GM19452 (cell line): ENCODE data around the gene TMEM212.
"Not testable (repeated sequence)": the region's sequence is repeated elsewhere in the genome, so short reads cannot be mapped to it uniquely, and the experiment has no call there.

Experiments used
- ATAC-seq: cut with Tn5 transposase; IDR thresholded peaks from one replicate; pipeline ENCODE4 v1.9.1; 2021; ENCODE audit not compliant: unreplicated experiment

Gene TMEM212

DNA sequence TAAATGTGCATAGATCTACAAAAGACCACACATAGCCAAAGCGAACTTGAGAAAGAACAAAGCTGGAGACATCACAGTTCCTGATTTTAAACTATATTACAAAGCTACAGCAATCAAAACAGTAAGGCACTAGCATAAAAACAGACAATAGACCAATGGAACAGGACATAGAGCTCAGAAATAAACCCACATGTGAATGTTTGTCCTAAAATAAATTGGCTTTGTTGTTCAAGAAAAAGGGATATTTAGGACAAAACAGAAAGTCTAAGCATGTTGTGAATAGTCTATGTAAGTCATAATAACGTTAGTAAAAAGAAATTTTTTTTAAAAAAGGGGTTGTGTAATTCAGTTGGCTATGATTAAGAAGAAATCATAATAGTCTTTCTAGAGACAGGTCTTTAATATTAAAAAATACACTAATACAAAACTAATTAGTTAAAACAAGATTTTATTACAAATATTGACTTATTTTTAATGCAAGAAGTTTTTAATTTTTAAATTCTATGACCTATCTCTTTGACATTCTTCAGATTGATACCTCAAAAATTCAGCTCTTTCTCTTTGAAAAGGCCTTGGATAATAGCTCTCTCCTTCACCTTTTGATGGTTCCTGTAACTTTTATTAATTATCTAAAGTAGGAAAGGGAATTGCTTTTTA, 11.6 kb downstream of the TMEM212 start:
- ATAC-seq: no peak

DNA sequence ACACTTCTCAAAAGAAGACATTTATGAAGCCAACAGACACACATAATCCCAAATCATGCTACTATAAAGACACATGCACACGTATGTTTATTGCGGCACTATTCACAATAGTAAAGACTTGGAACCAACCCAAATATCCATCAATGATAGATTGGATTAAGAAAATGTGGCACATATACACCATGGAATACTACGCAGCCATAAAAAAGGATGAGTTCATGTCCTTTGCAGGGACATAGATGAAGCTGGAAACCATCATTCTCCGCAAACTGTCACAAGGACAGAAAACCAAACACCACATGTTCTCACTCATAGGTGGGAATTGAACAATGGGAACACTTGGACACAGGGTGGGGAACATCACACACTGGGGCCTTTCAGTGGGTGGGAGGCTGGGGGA, 15.6 kb downstream of the TMEM212 start:
- not testable (repeated sequence) for ATAC-seq

DNA sequence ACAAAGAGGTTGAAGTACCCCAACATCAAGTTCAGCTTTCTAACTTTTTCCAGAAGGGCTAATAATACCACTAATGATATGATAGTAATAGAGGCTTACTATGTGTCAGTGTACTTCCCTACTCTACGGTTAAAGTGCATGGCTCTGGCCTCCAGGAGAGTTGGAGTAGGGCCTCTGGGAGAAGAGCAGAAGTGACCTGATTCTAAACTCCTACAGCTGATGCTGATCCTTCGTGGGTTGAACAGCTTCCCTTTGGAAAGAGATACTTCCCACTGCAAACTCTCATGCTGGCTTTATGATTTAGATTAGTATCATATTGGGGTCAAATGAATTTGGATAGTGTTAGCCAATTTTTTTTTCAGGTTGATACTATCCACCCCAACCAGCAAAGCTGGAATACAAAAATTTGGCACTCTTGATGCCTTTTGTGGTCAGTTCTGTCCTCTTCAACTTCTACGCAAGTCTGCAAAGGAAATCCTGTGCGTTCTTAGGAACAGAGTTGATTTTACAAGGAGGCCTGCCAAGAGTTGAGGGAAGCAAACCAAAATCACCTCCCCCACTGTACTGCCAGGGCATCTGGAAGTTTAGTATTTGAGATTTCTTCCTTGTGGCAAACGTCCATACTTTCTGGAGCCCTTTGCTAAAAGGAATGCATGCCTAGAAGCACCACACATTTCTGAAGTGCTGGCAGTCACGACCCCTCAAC, 17.8 kb downstream of the TMEM212 start:
- ATAC-seq: no peak

DNA sequence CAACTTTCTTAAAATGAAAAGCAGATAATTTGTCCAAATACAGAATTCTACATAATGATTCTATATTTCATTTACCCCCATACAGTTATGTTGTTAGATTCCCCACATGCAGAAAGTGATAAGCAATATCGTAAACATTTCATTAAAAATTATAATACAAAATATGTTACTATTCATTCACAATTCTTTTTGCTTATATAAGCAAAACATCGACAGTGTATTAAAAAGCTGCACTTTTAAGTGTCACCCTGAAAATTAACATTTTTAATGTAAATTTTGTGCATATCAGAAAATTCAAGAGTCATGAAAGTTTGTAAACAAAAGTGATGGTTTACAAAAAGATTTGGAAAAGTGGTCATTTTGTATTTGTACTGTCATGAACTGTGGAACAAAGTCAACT, 19.2 kb downstream of the TMEM212 start:
- ATAC-seq: no peak

DNA sequence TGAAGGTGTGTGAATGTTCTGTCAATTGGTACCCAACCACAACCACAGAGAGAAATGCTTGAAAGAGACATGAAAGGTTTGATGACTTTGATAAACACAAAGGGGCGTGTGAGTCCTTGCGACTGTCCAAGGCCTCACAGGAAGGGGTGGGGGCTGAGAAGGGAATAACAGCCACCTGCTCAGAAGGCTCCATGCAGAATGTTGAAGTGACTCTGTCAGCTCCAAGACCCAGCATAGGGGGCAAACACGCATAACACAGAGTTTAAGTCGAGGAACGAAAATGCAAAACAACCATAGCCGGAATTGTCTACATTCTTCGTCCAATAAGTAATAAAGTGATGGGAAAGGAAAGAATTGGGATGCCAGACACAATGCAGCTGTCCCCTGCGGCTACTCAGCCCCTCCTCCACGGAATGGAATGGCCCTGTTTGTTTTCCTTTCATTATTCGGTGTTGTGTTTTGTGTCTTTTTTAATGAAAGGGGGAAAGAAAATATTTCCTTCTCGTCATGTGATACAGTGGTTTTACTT, 19.9 kb downstream of the TMEM212 start:
- no peak for ATAC-seq

DNA sequence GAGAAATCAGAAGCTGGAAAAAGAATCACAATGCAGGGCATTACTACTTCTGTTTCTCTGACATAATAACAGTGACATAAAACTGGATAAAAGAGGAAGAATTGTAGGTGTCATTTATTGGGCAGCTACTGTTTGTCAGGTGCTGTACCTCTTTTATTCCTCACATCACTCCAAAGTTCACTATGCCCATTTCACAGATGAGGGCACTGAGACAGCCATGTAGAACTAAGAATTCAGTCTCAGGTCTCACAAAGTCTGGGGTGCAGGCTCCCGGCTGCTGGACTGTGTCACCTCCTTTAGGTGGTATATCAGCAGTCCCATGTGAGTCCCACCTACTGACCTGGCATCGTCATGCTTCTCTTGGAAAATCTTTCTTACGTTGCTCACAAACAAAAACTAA, 20.8 kb downstream of the TMEM212 start:
- no peak for ATAC-seq

DNA sequence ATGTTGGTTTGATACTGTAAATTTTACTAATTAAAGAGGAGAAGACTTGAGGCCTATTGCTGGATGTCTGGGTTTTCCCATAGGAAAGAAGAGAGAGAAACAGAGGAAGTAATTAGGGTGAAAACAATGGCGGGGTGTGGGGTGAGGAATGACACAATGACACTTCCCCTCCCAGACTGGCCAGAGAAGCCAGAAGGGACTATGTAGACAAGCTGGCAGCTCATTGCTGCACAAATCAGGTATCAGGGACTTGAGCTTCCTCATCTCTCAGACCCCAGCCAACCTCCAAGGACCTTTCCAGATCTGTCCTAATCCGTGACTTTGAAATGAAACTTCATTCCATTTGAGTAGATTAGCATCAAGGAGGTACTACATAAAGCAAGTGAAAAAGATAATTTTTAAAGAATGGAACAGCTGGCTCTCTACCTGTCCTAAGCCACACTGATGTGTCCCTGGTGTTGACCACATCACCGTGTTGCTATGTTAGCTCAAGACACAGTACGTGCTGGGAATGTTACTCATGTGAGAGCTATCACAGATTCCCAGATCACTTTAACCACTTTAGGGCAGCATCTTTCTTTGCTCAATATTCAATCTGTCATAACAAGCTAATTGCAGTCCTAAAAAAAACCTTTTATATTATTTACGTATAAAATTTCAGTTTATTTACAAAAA, 22.2 kb downstream of the TMEM212 start:
- no peak for ATAC-seq

DNA sequence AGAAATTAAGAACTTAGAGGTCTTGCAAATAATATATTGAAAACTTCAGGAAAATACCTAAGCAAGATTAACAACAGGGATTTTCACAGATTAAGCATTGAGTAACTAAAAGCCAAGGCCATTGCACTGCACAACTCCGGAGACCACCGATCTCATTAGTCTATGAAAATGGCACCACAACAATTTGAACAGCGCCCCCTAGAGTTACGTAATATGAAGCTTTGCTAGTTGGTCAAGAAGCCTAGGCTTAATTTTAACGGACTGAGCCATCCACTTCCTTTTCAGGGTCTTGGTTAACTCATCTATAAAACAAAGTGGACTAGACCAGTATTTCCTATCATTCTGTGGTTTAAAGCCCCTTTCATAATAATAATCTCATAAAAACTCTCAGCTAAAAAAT, 24.8 kb downstream of the TMEM212 start:
- no peak for ATAC-seq

DNA sequence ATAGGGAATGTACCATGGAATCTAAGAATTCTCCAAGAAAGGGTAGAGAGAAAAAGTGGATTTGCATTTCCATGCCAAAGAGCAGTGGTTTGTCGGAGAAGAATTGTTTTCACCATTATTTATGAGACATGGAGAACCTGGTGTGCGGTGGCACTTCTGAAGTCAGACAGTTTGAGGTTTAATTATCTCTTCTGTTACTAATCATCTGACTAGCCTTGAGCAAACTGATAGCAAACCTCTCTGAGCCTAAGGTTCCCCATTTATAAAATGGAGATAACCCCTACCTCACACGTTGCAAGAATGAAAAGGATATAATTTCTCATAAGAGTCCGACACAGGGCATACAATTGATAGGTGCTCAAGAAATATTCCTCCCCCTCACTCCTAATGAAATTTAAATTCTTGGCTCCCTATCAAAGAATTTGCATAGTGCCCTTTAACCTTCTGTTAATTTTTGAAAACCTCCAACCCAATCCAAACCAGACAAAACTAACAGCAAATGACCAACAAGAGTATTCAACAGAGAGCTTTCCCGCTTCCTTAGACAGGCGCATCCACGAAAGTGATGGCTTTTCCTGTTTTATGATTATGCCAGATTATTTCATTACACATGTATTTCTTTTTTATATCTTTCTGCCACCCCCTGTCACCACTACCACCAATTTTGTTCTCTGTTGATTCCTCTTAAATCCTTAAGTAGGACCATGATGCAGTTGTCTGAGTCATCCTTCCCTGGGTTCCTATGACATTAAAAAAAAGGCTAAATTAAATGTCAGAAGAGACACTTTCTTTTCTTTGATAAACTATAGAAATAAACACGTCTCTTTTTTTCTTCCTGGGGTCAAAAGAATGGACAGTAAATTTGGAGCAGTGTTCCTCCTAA, 28.5 kb downstream of the TMEM212 start:
- ATAC-seq: no peak

DNA sequence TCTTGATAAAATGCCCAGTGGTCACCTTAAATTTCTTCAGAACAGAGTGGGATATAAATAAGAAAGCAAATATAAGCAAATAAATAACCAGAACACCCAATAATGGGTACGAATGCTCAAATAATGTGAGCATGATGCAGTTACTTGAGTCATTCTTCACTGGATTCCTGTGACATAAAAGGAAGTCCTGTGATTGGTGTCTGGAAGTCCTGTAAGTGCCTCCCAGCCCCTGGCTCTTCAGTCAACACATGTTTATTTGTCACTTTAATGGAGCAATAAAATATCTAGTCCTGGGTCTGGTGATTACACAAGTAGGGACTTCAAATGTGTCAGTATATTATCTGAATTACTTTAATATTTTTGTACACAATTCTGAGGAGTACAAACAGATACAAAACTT, 30.4 kb downstream of the TMEM212 start:
- no peak for ATAC-seq

DNA sequence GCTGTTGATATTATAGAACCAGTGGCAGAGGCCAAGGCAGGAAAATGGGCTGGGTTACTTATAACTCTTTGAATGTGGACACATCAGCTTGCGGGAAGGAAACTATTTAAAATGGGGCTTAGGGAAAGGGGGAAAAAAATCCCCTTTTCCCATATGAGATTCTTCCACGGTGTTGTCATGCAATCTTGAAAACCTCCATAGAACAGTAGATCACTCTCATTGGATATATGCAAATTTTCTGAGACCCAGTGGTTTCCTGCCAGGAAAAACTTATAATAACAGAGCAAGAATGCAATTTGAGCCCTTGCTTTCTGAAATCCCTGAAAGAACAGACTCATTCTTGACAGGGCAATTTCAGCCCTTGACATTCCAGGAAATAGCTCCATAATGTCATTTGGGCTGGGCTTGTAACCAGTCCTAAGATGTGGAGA, 31.1 kb downstream of the TMEM212 start:
- ATAC-seq: no peak

DNA sequence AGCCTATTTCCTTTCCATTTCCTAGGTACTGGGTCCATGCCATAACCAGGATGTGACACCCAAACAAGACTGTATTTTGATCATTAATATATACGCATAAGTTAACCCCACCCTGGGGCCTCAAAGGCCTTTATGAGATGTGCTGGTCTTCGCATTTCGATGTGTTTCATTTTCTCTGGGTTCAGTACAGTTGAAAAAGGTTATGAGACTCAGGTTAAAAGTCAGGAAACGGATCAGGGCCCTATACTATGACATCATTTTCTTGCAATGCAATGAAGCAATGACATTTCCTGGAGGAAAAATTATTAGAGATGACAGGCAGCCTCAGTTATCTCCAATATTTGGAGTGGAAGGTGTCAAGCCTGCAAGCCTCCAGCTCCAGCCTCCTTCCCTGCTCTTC, 31.7 kb downstream of the TMEM212 start:
- no peak for ATAC-seq

DNA sequence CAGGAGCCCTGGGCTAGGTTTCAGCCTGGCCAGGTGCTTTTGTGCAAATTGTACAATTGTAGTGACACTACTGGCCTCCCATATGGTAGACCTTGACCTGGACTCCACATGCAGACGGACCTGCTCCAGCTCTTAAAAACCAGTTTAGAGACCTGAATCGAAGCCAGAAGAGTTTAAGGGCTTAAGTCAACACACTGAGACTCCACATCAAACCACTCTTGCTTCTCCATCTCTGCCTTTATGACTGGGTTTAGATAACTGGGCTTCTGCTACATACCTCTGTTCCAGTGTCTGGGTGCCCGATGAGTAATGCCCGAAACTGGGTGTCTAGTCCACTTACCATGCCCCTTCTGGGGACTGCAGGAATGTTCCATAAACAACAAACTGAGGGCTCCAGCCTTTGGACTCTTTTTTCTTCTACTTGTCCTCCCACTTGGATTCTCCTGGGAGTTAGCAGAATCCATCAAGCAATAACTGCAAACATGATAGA, 32.8 kb downstream of the TMEM212 start:
- no peak for ATAC-seq

DNA sequence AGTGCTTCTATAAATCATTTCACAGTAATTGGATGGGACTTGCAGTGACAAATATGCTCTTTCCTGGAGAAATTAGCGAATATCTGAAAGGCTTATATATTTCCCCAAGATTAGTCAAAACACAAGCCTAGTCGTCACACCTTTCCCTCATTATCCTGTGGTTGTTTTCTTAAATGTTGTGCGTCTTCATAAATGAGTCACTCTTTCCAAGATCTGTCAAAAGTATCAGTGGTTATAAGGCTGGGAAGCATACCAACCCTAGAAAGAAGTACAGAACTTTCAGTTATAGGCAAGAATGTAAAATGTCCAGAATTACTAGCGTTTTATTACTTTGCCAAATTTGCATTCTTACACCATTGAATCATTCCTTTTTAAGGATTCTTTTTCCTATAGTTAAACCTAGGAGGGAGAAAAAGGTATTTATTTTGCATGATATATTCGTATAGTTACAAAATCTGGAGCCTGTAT, 33.6 kb downstream of the TMEM212 start:
- no peak for ATAC-seq

DNA sequence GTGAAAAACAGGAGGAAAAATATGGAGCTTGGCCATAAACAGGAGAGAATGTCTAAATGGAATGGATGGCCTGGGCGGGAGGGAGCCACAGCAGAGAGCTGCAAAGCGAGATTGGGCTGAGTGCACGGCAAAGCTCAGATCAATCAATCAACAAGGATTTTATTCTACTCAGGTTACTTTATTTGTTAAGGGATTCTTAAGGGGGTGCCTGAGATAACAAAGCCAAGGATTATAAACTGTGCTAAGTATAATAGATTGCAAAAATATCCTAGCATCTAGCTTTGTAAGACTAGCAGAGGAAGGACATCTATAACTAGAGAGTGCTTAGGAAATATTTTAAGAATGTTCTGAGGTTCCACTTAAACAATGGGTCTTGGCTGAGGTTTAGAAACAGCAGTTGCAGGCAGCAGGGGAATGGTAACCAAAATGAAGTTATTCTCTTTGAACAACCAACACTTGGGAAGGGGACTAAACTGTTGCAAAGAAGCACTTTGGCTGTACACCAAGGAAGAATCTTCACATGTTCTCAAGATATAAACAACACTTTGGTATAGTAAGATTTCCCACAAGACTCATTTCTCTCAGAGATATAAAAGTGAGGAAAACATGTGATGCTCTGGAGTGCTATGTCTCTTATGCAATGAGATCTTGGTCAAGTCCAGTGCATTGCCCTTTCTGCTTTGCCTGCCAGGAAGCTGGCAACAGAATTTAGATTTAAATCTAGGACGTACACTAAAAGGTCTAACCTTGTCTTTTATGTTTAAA, 35.5 kb downstream of the TMEM212 start:
- no peak for ATAC-seq

DNA sequence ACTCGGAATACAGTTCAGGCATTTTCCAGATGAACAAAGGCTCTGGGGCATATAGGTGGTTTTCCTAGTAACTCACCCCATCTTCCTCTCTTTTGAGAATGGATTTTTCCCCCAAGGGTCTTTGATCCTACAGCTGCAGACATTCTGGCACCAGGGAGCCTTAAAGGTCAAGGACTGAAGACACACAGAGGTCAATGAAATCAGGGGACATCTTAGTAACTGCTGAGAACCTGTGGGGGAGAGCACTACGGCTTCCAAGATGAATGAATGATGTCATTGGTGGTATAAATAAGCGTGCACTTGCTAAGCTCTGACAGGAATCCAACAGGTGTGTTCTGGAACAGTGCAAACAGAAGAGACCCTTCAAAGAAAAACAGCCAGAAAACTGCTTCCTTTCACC, 36.3 kb downstream of the TMEM212 start:
- no peak for ATAC-seq

DNA sequence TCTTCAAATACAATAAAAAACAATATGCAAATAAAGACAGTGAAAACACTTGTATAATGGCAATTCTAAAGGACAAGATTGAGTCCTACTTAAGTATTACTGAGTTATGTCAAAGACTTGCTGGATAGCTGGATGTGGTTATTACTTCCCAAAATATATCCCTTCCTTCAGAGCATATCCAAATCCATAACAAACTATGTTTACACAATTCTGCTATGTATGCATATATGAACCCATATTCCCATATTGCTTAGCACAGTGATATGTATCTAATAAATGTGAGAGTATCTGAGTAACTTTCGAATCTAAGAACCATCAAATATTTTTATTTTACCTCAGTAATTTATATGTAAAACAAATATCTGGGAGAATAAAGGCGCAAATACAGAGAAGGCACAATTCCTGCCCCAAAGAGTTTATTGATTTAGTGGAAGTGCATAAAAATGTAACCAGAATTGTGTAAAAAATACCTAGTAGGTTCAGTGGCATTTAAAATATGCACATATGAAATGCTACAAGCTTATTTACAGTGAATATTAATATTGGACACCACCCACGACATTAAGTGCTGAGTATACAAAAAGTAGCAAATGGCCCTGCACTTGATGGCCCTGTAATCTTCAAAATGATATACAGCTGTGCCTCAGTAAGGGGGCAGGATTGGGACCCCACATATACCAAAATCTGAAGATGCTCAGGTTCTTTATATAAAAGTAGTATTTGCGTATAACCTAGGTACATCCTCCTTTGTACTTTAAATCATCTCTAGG, 37.1 kb downstream of the TMEM212 start:
- ATAC-seq: no peak

DNA sequence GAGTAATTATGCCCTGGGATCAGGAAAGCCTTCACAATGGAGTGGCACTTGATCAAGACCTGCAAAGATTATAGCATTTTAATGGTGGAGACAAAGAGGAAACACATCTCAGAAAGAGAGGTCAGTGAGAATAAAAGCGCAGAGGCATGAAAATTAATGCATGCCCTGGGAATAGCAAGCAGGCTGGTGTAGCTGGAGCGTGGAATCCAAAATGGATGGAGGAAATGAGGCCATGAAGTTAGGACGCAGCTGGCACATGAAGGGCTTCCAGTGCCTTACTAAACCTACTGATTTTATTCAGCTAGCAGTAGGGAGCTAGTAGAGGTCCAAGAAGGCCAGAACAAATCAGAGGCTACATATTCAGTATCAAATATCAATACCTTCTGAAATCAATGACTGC, 38.1 kb downstream of the TMEM212 start:
- no peak for ATAC-seq

DNA sequence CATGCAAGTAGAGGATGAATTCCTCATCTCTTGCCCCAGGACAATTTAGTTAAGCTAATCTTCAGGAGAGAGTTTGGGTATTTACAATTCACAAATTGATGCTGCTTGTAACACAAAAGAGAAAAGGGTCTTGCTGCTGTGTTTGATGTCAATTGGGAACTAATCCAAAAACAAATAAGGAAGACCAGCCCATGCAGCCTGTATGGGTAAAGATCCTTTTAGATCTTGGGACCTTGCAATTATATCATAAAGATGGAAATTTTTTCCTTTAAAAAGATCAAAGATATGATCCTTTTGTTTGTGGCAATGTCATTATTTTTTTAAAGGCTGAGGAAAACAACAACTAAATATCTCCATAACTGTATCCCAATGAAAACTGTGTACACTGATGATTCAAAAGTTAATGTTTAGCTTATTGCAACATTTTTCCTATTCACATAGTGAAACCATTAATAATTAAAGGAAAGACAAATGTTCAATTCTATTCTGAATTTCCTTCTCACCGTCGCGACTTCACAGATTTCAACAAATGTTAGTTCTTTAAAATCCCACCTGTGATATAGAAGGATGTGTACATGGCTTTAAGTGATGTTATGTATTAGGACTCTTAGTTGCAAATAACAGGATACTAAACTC, 40.2 kb downstream of the TMEM212 start:
- no peak for ATAC-seq
